HG03571 (cell line): Measurements from ENCODE around the gene MCM10.

Experiments
- ATAC-seq: cut with Tn5 transposase; IDR thresholded peaks from one replicate; pipeline ENCODE4 v1.9.1; 2021; ENCODE audit not compliant: unreplicated experiment

The MCM10 gene

DNA sequence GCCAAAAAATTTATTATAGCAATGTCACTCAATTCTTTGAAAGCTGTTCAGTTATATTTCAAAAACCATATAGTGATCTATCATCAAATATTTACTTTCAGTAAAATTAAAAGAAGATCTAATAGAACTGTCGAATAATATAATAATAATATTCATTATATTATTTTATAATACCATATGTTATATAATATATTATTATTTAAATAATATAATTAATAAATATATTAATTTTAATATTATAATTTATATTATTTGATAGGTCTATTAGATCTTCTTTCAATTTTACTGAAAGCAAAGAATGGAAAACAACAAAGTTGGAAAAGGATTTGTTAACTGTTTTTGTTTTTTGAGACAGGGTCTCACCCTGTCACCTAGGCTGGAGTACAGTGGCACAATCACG lies 95.3 kb downstream of the MCM10 start:
- ATAC-seq: no peak

- ATAC-seq: no peak
Observed at GRCh38 chr10:13257621-13258140, 96.3 kb downstream of the MCM10 start.
